Loucy (cell line): Measurements from ENCODE around the gene PSEN2.

Experiments used
- EZH2phosphoT487 ChIP-seq: fragments of 200-600 bp; IDR thresholded peaks from 2 replicates; pipeline ENCODE4 v1.6.1; 2018; ENCODE audit warnings: antibody characterized with exemption, mild to moderate bottlenecking, moderate library complexity, borderline replicate concordance
- TF ChIP-seq, protein P1 (sequence below): fragments of 200-600 bp; sonication (generic); conservative IDR thresholded peaks from 2 replicates; pipeline ENCODE4 v1.5.1; 2014; ENCODE audit warnings: mild to moderate bottlenecking, antibody characterized with exemption, low read length

DNA sequence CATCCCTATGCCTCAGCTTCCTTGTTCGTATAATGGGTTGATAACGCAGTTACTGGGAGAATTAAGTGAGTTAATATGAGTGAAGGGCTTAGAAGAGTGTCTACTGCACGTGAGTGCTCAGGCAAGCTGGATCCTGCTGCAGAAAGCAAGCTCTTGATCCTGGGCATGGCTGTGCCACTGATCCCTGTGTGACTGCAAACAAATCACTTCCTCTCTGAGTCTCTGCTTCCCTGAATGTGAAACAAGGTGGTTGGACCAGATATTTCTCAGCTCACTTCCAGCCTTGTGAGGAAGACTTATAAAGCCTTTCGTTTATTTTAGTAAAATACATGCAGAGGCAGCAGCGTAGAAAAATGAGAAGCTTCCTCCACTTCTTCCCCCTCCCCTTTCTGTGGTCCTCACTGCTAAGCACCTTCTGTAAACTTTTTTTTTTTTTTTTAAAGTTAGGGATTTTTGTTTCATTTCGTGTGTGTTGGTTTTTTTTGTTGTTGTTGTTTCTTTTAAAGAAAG, 13.8 kb downstream of the PSEN2 start:
- TF ChIP-seq, protein P1, sequence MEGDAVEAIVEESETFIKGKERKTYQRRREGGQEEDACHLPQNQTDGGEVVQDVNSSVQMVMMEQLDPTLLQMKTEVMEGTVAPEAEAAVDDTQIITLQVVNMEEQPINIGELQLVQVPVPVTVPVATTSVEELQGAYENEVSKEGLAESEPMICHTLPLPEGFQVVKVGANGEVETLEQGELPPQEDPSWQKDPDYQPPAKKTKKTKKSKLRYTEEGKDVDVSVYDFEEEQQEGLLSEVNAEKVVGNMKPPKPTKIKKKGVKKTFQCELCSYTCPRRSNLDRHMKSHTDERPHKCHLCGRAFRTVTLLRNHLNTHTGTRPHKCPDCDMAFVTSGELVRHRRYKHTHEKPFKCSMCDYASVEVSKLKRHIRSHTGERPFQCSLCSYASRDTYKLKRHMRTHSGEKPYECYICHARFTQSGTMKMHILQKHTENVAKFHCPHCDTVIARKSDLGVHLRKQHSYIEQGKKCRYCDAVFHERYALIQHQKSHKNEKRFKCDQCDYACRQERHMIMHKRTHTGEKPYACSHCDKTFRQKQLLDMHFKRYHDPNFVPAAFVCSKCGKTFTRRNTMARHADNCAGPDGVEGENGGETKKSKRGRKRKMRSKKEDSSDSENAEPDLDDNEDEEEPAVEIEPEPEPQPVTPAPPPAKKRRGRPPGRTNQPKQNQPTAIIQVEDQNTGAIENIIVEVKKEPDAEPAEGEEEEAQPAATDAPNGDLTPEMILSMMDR = no peak
- TF ChIP-seq EZH2phosphoT487 = no peak
